Stomach (tissue), 4 donors: Measurements from ENCODE around the gene WDR82.

Source experiments
- CTCF ChIP-seq, 7 experiments: fragments of 450-650 bp in 4 of 7; fragments of 200-600 bp in 3 of 7; sonication (generic) in 3 of 7; IDR thresholded peaks; one replicate each; pipeline ENCODE4 v1.5.1; 2016 to 2019; ENCODE audit warnings: antibody characterized with exemption in 7 of 7, control low read depth in 2 of 7, mild to moderate bottlenecking in 1 of 7
- EP300 ChIP-seq: sonication (generic); formaldehyde crosslinking; IDR thresholded peaks from one replicate; pipeline ENCODE4 v1.6.1; 2017; ENCODE audit warnings: antibody characterized with exemption
- POLR2A ChIP-seq, 4 donors: fragments of 450-650 bp; IDR thresholded peaks; one replicate each; pipeline ENCODE4 v1.6.1; 2016; ENCODE audit warnings: antibody characterized with exemption in 4 of 4, control low read depth in 2 of 4, mild to moderate bottlenecking in 1 of 4, moderate library complexity in 1 of 4
- POLR2AphosphoS5 ChIP-seq, 3 donors: sonication (generic); formaldehyde crosslinking; IDR thresholded peaks; one replicate each; pipeline ENCODE4 v1.6.1; 2016; ENCODE audit warnings: antibody characterized with exemption in 3 of 3

GRCh38 chr3:52221563-52222318, 56.7 kb downstream of the WDR82 start:
- TF ChIP-seq POLR2A (IDR thresholded peaks at IDR 0.05) (no peak), CTCF (IDR thresholded peaks at IDR 0.05) (no peak), POLR2AphosphoS5 (IDR thresholded peaks at IDR 0.05) (no peak), EP300 (no peak)
